Measurements from ENCODE around the gene PHKA1. TPM values are rescaled to one million over a fixed set of nuclear protein-coding genes. Genes with fewer than 3 reads are reported as not detected.
"Not testable (repeated sequence)": the region's sequence is repeated elsewhere in the genome, so short reads cannot be mapped to it uniquely, and the experiment has no call there.

PHKA1 gene
- total and polyA plus RNA-seq, 2 donors (not counting 1 experiment from before 2014, with no cell fraction given) = 2.0 to 9.1 TPM

- H3K79me2 ChIP-seq (ENCODE audit: control insufficient read depth, insufficient read depth, low read length) = no peaks in the 10 kb centered on the region
- no peaks in the 10 kb centered on the region for H3K9me3 ChIP-seq (ENCODE audit: control insufficient read depth, insufficient read depth, low read depth, low read length)
- H3K4me2 ChIP-seq (ENCODE audit: extremely low read depth, insufficient read depth, low read length) = no peak overlapping the region
- H3K36me3 ChIP-seq (ENCODE audit: control insufficient read depth, insufficient read depth, low read length) = no peaks in the 10 kb centered on the region
- H4K20me1 ChIP-seq (ENCODE audit: control insufficient read depth, extremely low read depth, insufficient read depth, low read length) = no peaks in the 10 kb centered on the region
- H3K27me3 ChIP-seq (ENCODE audit: control insufficient read depth, insufficient read depth, low read length) = no peaks in the 10 kb centered on the region
- no peak overlapping the region for H3K9ac ChIP-seq (ENCODE audit: insufficient read depth, low read length)
- TF ChIP-seq, protein P1, sequence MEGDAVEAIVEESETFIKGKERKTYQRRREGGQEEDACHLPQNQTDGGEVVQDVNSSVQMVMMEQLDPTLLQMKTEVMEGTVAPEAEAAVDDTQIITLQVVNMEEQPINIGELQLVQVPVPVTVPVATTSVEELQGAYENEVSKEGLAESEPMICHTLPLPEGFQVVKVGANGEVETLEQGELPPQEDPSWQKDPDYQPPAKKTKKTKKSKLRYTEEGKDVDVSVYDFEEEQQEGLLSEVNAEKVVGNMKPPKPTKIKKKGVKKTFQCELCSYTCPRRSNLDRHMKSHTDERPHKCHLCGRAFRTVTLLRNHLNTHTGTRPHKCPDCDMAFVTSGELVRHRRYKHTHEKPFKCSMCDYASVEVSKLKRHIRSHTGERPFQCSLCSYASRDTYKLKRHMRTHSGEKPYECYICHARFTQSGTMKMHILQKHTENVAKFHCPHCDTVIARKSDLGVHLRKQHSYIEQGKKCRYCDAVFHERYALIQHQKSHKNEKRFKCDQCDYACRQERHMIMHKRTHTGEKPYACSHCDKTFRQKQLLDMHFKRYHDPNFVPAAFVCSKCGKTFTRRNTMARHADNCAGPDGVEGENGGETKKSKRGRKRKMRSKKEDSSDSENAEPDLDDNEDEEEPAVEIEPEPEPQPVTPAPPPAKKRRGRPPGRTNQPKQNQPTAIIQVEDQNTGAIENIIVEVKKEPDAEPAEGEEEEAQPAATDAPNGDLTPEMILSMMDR (conservative IDR thresholded peaks at IDR 0.05 in 1 of 2, IDR thresholded peaks at IDR 0.05 in 1 of 2; ENCODE audit: low read depth in 1 of 2, low read length in 2 of 2) = no peak
- no peak for TF ChIP-seq EZH2 (IDR thresholded peaks at IDR 0.05; ENCODE audit: low read length, missing control alignments)
- no peak overlapping the region for H3K27ac ChIP-seq (ENCODE audit: insufficient read depth, low read length)
- no peak for DNase-seq (ENCODE audit: low read depth in 2 of 2)
- H3K4me1 ChIP-seq (ENCODE audit: control insufficient read depth, extremely low read depth, insufficient read depth, low read length) = no peaks in the 10 kb centered on the region
- H3K4me3 ChIP-seq (replicated peaks in 1 of 4; ENCODE audit: control extremely low read depth in 1 of 4, insufficient read depth in 1 of 4, low read depth in 3 of 4, low read length in 4 of 4) = no peak overlapping the region
- H2AFZ ChIP-seq (ENCODE audit: low read length) = no peak overlapping the region
Observed at GRCh38 chrX:72566448-72566847, 147.7 kb downstream of the PHKA1 start.

DNA sequence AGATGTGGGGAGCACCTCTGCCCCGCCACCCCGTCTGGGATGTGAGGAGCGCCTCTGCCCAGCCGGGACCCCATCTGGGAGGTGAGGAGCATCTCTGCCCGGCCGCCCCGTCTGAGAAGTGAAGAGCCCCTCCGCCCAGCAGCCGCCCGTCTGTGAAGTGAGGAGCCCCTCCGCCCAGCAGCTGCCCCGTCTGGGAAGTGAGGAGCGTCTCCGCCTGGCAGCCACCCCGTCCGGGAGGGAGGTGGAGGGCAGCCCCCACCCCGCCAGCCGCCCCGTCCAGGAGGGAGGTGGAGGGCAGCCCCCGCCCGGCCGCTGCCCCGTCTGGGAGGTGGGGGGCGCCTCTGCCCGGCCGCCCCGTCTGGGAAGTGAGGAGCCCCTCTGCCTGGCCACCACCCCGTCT is 154.5 kb downstream of the PHKA1 start:
- not testable (repeated sequence) for DNase-seq (ENCODE audit: low read depth in 2 of 2); H3K9ac ChIP-seq (ENCODE audit: insufficient read depth, low read length); H3K36me3 ChIP-seq (ENCODE audit: control insufficient read depth, insufficient read depth, low read length); H3K79me2 ChIP-seq (ENCODE audit: control insufficient read depth, insufficient read depth, low read length); H3K27ac ChIP-seq (ENCODE audit: insufficient read depth, low read length); H3K4me1 ChIP-seq (ENCODE audit: control insufficient read depth, extremely low read depth, insufficient read depth, low read length); H3K4me3 ChIP-seq (replicated peaks in 1 of 4; ENCODE audit: control extremely low read depth in 1 of 4, insufficient read depth in 1 of 4, low read depth in 3 of 4, low read length in 4 of 4); H3K4me2 ChIP-seq (ENCODE audit: extremely low read depth, insufficient read depth, low read length); H3K9me3 ChIP-seq (ENCODE audit: control insufficient read depth, insufficient read depth, low read depth, low read length); H4K20me1 ChIP-seq (ENCODE audit: control insufficient read depth, extremely low read depth, insufficient read depth, low read length); H3K27me3 ChIP-seq (ENCODE audit: control insufficient read depth, insufficient read depth, low read length); H2AFZ ChIP-seq (ENCODE audit: low read length)

DNA sequence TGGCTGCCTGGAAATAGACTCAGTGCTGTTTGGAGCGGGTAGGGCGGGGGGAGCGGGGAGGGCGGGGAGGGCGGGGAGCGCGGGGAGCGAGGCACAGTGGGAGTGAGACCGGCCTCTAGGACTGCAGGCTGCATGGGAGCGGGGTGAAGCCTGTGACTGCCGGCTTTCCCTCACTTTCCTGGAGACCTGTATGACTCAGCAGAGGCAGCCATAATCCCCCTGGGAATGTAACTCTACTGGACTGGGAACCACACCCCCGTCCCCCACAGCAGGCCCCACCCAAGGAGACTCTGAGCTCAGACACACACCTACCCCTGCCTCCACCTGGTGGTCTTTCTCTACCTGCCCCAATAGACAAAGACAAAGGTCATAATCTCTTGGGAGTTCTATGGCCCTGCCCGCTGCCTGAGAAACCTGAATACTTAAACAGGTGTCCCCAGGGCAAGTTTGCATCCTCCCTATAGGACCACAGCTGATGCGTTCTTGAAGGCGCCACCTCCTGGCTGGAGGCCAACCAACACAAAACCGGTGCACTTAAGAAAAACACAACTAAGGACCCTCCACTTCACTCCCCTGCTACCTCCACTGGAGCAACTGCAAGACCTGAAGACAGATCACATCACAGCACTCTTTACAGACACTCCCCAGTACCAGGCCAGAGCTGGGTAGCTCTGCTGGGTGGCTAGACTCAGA is 159.5 kb downstream of the PHKA1 start:
- no peak overlapping the region for H3K4me2 ChIP-seq (ENCODE audit: extremely low read depth, insufficient read depth, low read length)
- DNase-seq (ENCODE audit: low read depth in 2 of 2) = no peak
- H3K4me3 ChIP-seq (replicated peaks in 1 of 4; ENCODE audit: control extremely low read depth in 1 of 4, insufficient read depth in 1 of 4, low read depth in 3 of 4, low read length in 4 of 4) = no peak overlapping the region
- H4K20me1 ChIP-seq (ENCODE audit: control insufficient read depth, extremely low read depth, insufficient read depth, low read length) = no peaks in the 10 kb centered on the region
- no peak overlapping the region for H3K9ac ChIP-seq (ENCODE audit: insufficient read depth, low read length)
- no peaks in the 10 kb centered on the region for H3K4me1 ChIP-seq (ENCODE audit: control insufficient read depth, extremely low read depth, insufficient read depth, low read length)
- TF ChIP-seq, protein P1 (conservative IDR thresholded peaks at IDR 0.05 in 1 of 2, IDR thresholded peaks at IDR 0.05 in 1 of 2; ENCODE audit: low read depth in 1 of 2, low read length in 2 of 2) = no peak
- TF ChIP-seq EZH2 (IDR thresholded peaks at IDR 0.05; ENCODE audit: low read length, missing control alignments) = no peak
- no peaks in the 10 kb centered on the region for H3K9me3 ChIP-seq (ENCODE audit: control insufficient read depth, insufficient read depth, low read depth, low read length)
- no peaks in the 10 kb centered on the region for H3K27me3 ChIP-seq (ENCODE audit: control insufficient read depth, insufficient read depth, low read length)
- no peaks in the 10 kb centered on the region for H3K79me2 ChIP-seq (ENCODE audit: control insufficient read depth, insufficient read depth, low read length)
- H2AFZ ChIP-seq (ENCODE audit: low read length) = no peak overlapping the region
- H3K27ac ChIP-seq (ENCODE audit: insufficient read depth, low read length) = no peak overlapping the region
- no peaks in the 10 kb centered on the region for H3K36me3 ChIP-seq (ENCODE audit: control insufficient read depth, insufficient read depth, low read length)

DNA sequence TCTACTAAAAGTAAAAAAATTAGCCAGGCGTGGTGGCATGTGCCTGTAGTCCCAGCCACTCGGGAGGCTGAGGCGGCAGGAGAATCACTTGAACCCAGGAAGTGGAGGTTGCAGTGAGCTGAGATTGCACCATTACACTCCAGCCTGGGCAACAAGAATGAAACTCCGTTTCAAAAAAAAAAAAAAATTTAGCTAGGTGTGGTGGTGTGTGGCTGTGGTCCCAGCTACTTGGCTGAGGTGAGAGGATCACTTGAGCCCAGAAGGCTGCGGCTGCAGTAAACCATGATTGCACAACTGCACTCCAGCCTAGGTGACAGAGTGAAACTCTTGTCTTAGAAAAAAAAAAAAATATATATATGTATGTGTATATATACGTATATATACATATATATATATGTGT is 161.7 kb downstream of the PHKA1 start:
- not testable (repeated sequence) for H3K36me3 ChIP-seq (ENCODE audit: control insufficient read depth, insufficient read depth, low read length); H3K4me2 ChIP-seq (ENCODE audit: extremely low read depth, insufficient read depth, low read length); H3K9me3 ChIP-seq (ENCODE audit: control insufficient read depth, insufficient read depth, low read depth, low read length); DNase-seq (ENCODE audit: low read depth in 2 of 2); H2AFZ ChIP-seq (ENCODE audit: low read length); H3K4me3 ChIP-seq (replicated peaks in 1 of 4; ENCODE audit: control extremely low read depth in 1 of 4, insufficient read depth in 1 of 4, low read depth in 3 of 4, low read length in 4 of 4); H3K79me2 ChIP-seq (ENCODE audit: control insufficient read depth, insufficient read depth, low read length); H3K9ac ChIP-seq (ENCODE audit: insufficient read depth, low read length); H3K4me1 ChIP-seq (ENCODE audit: control insufficient read depth, extremely low read depth, insufficient read depth, low read length); H3K27ac ChIP-seq (ENCODE audit: insufficient read depth, low read length); H3K27me3 ChIP-seq (ENCODE audit: control insufficient read depth, insufficient read depth, low read length); H4K20me1 ChIP-seq (ENCODE audit: control insufficient read depth, extremely low read depth, insufficient read depth, low read length)

Measured in fibroblast of lung (primary cell).